DMS 273 (cell line): ENCODE measurements around the gene KRTAP10-6.
"Not testable (repeated sequence)": the region's sequence is repeated elsewhere in the genome, so short reads cannot be mapped to it uniquely, and the experiment has no call there.

Experiments used
- DNase-seq: peaks from one replicate; lab custom pipeline; 2025; ENCODE audit not compliant: unreplicated experiment; lab: John Stamatoyannopoulos, UW

KRTAP10-6 gene

GRCh38 chr21:44600118-44600978, 8.0 kb upstream of the KRTAP10-6 start, which contains the start of gene KRTAP10-7:
TSS of gene KRTAP10-7 (plus strand) at chr21:44600597. CDS start at chr21:44600622, 25 bp downstream.
- DNase-seq = not testable (repeated sequence)

GRCh38 chr21:44599264-44600029, 7.1 kb upstream of the KRTAP10-6 start:
- no peak for DNase-seq

DNA sequence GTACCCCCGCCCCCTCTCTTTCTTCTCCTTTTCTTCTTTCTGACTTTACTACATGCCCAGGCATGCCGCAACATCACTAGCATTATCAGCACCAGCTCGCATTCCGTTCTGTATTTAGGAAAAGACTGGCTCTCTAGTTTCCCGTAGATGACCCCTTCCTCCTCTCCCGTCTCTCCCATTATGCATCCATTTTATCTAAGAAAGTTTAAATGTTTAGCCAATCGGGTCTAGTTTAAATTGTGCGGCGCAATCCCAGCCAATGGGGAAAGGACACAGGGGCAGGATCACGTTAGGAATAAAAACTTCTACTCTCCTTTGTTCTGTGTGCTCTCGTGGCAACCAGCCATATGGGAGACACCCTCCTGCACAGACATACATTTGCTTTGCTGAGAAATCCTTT, 5.8 kb upstream of the KRTAP10-6 start:
- DNase-seq = no peak

- no peak for DNase-seq
Observed at GRCh38 chr21:44596068-44596725, 3.9 kb upstream of the KRTAP10-6 start.

DNA sequence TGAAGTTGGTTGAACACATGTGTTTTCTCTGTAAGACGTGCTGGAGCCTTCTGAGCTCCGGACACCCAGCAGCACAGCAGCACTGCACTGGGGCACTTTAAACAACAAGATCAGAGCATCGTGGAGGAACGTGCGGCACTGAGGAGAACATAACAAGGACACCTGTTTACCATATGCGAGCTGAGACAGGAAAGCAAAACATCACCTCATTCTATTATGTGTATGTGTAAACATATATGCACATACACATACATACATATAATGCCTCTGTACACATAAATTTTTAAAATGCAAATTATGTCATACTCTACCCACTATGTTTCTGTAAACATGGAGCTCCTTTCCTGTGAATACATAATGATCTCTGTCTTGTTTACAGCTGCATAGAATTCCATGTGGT, 3.2 kb upstream of the KRTAP10-6 start:
- DNase-seq = no peak

DNA sequence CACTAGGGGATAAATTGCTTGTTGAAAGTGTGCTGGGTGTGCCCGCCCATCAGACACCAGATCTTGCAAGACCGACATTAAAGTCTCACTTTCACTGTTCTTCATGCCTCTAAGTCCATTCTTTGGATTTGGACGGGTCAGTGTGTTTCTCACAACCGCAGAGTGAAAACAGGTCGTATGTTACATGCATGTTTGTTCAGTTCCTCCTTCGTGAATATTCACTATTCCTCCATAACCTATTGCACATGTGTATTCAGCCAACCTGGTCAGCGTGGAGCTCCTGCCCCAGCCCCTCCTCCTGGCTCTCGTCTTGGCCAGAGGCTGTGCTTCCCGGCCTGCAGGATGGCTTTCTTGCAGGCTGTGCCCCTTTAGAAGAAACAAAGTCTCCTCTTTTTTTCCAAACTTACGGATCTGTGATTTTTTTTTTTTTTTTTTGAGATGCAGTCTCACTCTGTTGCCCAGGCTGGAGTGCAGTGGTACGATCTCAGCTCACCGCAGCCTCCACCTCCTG, 2.2 kb upstream of the KRTAP10-6 start:
- no peak for DNase-seq

DNA sequence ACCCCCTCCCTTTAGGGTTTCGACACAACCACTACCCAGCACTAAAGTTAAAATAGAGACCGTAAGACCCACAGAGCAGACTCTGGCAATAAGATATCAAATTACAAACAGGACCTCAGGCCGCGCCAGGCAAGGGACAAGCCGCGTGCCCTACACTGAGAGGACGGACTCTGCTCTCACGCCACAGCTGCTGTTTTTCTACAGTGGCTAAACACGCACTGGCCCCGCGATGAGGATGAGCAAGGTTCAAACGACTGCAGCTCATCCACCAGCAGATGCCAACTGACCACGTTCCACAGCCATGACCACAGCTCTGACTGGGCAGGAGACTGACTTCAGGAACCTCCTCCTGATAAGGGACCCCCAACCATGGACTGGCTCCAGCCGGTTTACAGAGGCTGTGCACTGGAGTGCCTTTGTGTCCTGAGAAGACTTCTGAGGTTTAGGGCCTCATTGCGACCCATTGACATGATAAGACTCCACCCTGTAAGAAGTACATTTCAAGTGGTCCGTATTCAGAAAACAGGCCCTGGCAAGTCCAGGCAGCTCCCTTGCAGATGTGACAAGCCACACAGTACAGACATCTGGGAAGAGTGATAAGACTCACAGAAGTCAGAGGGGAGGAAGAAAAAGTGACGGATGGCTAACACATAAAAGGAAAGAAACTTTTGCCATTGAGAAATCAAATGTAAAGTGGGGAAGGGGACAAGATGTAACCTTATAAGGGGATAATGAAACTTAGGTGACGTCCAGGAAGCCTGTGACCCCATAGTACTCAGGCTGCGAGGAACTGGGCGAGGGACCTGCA, 1.5 kb upstream of the KRTAP10-6 start:
- DNase-seq = peak; percentile 37

- peak; percentile 81 for DNase-seq
Observed at GRCh38 chr21:44591801-44592130, 539 bp downstream of the KRTAP10-6 start.

GRCh38 chr21:44590897-44591800, 1.2 kb downstream of the KRTAP10-6 start:
- peak; percentile 85 for DNase-seq

GRCh38 chr21:44590311-44590721, 2.0 kb downstream of the KRTAP10-6 start:
- DNase-seq = no peak

- DNase-seq = no peak
Observed at GRCh38 chr21:44589586-44590305, 2.6 kb downstream of the KRTAP10-6 start.

- no peak for DNase-seq
Observed at GRCh38 chr21:44589094-44589493, 3.2 kb downstream of the KRTAP10-6 start.

GRCh38 chr21:44585892-44586291, 6.4 kb downstream of the KRTAP10-6 start:
- no peak for DNase-seq

DNA sequence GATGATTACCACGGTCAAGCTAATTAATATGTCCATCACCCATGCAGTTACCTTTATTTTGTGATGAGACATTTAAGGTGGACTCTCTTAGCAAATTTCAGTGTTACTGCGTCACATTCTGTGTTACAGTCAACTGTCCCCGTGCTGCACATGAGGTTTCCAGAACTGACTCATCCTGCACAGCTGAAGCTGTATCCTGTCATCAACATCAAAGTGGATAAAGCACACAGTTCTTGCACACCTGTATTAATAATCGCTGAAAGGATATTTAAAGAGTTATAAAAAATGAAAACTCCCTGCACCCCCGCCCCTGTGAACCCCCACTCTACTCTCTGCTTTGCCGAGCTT, 8.5 kb downstream of the KRTAP10-6 start:
- no peak for DNase-seq

DNA sequence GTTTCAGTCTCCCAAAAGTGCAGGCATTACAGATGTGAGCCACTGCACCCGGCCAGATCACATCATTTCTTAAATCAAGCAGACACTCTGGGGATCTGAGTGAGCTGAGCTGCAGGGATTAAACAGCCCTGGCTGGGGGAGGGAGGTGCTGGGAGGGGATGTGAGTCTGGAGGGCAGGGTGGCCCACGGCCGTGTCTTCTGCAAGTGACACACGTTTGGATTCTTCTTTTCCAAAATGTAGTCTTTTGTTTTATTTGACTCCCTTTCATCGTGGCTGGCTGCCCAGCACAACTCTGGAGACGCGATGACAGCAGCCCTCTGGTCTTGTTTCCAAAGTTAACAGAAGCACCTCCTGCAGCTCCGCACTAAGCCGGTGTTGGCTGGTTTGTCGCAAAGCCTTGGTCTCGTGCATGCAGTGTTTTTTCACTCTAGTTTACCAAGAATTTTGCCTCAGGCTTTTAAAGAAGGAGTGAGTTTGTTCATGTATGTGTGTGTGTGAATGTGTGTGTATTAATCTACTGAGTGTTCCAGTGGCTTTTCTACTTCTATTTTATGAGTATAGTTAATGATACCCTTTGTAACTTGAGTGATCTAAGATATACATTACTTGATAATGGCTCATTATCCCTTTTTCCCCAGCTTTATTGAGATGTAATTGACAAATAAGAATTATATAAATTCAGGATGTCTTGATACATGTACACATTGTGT, 9.1 kb downstream of the KRTAP10-6 start:
- peak; percentile 54 for DNase-seq

DNA sequence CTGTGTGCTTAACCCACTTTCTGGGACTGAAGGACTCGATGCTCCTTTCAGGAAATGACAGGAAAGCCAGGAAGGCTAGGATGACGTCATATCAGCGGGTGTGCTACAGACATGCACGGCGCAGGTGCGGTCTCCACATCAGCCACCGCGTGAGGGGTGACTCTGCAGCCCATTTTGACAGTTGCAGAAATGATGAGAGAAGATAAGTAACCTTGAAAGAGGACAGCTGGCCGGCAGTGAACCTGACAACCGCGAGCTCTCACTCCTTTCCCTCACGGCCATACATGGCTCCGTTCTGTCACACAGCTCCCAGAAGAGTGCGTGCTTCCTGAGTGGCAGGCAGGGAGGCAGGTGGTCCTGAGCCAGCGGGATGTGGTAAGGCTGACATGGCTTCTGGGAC, 10.2 kb downstream of the KRTAP10-6 start:
- no peak for DNase-seq

GRCh38 chr21:44581158-44581557, 11.1 kb downstream of the KRTAP10-6 start:
- no peak for DNase-seq

DNA sequence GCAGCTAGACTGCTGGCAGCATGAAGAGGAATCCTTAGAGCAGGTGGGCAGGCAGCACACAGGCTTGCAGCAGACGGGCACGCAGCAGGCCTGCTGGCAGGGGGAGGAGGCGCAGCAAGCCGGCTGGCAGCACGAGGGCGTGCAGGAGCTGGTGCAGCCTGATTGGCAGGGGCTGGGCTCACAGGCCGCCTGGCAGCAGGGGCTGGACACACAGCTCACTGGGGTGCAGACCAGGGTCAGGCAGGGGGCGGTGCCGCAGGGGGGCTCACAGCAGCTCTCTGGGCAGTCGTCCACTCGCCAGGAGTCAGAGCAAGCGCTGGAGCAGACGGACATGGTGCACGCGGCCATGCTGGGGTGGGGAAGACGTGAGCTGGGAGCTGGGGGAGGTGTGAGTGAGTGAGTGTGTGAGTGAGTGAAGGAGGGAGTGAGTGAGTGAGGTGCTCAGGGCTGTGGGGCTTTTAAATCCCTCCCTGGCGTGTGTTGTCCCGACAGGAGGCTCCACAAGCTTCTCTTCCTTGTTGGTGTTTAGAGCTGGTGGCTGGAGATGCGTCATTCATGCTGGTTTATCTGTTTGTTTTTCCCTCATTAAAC, 12.0 kb downstream of the KRTAP10-6 start, which contains the start of gene KRTAP10-5:
TSS of gene KRTAP10-5 (minus strand) at position 374 of the 591 bp plus-strand sequence. CDS start at position 348, 26 bp downstream.
- not testable (repeated sequence) for DNase-seq
